CMK (cell line): ENCODE measurements around the gene FAM184A.
"Not testable (repeated sequence)": the region's sequence is repeated elsewhere in the genome, so short reads cannot be mapped to it uniquely, and the experiment has no call there.

Source experiments
- DNase-seq: peaks from one replicate; pipeline ENCODE4 v3.0.0-alpha.2; 2010; ENCODE audit warnings: low read depth

FAM184A gene, protein sequence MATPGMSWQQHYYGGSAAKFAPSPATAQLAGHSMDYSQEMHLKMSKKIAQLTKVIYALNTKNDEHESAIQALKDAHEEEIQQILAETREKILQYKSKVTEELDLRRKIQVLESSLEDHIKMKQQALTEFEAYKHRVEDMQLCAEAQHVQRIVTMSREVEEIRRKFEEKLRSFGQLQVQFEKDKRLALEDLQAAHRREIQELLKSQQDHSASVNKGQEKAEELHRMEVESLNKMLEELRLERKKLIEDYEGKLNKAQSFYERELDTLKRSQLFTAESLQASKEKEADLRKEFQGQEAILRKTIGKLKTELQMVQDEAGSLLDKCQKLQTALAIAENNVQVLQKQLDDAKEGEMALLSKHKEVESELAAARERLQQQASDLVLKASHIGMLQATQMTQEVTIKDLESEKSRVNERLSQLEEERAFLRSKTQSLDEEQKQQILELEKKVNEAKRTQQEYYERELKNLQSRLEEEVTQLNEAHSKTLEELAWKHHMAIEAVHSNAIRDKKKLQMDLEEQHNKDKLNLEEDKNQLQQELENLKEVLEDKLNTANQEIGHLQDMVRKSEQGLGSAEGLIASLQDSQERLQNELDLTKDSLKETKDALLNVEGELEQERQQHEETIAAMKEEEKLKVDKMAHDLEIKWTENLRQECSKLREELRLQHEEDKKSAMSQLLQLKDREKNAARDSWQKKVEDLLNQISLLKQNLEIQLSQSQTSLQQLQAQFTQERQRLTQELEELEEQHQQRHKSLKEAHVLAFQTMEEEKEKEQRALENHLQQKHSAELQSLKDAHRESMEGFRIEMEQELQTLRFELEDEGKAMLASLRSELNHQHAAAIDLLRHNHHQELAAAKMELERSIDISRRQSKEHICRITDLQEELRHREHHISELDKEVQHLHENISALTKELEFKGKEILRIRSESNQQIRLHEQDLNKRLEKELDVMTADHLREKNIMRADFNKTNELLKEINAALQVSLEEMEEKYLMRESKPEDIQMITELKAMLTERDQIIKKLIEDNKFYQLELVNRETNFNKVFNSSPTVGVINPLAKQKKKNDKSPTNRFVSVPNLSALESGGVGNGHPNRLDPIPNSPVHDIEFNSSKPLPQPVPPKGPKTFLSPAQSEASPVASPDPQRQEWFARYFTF

DNA sequence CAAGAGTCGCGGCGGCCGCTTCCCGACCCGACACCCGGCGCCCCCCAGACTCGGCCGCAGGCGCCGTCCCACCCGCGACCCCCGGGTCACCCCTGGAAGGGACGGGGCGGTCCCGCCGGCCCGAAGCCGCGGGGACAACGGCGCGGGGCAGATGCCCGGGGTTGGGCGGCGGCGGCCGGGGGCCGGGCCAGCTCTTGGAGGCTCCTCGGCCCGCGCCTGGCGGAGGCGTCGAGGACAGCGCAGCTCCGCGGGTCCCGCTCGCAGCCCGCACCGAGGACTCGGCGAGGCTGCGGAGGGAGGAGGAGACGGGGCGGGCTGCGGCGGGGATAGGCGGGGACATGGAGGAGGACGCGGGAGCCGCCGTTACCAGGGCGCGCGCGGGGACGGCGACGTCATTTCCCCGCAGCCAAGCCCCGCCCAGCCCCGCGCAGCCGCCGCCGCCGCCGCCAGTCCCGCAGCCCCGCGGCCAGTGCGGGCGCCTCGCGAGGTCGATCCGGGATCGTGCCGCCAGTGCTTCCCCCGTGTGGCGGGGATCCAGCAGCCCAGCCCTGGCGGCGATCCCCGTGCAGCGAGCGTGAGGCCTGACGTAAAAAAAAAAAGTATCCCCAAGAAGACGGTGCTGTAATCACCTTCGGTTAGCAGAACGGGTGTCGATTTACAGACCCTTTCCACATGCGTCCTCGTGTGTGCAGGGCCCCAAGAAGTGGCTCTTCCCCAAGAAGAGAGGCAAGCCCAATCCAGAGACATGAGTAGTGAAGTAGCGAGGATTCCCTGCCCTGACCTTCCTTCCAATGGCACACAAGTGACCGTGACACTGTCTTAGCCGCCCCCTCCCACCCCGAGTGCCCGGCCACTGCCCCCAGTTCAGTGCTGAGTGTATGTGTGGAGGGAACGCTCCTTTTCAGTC is at the start of gene FAM184A:
TSS of gene FAM184A (minus strand) at position 289 of the 907 bp plus-strand sequence. CDS start 365 bp downstream, outside the sequence.
- DNase-seq, result peak; percentile 11

DNA sequence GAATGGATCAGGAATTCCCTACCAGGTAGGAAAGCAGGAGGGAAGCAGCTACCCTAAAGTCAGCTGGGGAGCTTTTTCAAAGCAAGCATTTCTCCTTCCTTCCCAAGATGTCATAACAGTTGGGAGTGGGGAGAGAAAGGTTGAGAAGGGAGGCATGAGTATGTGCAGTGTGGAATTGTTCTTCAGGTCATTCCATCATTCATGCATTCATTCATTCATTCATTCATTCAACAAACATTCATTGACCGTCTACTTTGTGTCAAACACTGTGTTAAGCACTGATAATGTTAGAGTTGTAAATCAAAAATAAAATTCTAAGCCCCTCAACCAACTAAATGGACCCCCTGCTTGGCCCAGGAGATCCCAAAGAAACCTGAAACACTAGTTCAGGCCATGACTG is 49.2 kb upstream of the FAM184A start:
- DNase-seq, result no peak

DNA sequence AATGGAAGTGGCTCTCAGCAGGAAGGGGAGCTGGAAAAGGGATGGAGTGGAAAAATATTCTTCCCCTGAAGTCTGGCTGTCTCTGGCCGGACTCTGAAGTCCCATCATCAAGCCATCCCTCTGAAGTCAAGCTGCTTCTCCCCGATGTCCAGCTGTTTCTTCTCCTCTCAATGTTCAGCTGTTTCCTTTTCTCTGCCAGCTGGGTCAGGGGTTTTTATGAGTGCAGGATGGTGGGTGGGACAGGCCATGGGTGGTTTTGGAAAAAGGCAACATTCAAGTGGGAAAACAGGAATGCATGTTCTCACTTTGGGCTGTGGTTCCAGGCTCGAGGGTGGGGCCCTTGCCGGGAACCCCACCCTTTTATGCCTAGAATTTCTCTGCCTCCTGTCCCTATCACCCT is 48.4 kb upstream of the FAM184A start:
- no peak for DNase-seq

DNA sequence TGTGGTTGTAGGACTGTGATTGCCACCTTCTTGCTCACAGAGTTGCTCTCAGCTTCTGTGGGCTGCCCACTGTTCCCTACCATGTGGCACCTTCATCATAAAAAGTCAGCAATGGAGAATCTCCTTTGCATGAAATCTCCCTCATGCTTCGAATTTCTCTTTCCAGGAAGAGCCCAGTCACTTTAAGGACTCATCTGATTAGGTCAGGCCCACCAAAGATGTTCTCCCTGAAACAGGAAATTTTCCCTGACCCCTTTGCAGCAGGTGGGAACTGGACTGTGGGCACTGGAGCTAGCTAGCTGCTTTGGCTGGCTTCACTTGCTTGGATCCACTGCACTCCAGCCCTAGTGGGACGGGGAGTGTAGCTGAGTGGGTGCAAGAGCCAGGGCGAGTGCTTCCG is 47.7 kb upstream of the FAM184A start:
- no peak for DNase-seq

DNA sequence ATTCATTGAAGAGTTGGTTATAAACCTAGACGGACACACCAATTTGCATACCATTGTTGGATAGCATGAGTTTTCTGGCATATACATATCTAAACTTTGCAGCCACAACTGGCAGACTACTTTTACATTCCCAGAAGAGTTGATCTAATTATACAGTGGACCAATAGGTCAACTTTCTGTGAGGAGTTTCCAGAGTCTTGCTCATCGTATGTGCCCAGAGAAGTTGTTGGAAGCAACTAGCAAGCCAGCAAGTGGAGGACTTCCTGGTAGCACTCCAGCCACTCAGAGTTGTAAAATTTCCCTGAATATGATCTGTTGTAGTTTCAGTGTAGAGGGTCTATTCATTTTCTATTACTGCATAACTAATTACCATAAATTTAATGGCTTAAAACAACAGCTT is 47.1 kb upstream of the FAM184A start:
- no peak for DNase-seq

DNA sequence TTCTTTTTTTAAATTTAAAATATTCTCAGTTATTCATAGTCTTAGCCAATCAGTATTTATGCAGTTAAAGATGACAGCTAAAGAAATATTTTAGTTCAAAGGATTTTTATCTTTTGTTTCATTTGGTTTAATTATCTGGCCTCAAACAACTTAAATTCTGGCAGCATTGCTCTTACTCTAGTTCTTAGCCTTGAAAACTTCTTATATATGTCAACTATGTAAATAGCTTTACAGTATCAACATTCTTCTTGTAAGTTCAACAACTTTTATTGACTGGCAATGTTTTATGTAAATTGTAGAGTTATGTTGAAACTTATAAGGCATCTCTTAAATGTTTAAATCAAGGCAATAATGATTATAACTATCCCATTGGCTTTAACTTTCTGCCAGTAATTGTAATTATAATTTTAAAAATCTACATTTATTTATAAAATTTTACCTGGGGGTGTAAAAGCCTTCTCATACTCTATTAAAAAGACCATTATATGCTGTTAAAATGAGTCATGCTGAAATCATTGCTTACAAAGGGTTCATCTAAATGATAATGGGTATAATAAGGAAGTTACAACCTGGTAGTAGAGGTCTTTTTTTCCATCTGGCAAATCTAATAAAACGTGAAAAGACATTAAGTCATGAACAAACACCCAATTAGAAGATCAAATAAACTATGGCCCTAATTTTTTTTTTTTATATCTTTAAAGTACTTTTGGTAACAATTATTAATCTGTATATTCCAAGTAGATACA is 45.8 kb upstream of the FAM184A start:
- DNase-seq, result no peak

DNA sequence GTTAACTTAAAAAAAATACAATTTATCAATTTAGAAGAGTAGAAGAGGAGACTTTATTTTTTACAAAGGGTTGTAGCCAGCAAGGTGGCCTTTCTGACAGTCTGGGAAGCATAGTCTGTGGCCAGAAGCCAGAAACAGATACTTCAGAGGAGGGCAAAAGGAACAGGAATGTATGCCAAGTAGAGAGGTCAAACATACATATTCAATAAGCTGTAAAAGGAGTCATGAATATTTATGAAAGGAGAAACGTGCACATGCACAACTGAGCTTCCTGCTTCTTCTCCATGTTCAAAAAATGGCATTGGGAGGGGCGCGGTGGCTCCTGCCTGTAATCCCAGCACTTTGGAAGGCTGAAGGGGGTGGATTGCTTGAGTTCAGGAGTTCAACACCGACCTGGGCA is 43.9 kb upstream of the FAM184A start:
- DNase-seq, result no peak

DNA sequence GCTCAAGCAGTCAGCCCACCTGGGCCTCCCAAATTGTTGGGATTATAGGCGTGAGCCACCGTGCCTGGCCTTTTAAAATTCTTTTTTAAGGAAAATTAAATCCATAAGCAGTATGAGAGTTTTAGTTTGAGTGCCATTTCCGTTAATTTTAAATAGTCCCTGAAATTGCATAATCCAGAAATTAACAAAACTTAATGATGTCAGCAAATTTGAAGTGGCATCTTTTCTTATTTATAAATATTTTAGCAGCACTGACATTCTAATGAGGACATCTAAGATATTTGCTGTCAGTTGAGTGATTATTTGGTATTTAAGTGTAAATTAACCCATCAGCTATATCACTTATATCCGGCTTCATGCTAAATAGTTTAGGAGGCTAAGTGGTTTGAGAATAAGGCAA is 42.9 kb upstream of the FAM184A start:
- DNase-seq, result no peak

DNA sequence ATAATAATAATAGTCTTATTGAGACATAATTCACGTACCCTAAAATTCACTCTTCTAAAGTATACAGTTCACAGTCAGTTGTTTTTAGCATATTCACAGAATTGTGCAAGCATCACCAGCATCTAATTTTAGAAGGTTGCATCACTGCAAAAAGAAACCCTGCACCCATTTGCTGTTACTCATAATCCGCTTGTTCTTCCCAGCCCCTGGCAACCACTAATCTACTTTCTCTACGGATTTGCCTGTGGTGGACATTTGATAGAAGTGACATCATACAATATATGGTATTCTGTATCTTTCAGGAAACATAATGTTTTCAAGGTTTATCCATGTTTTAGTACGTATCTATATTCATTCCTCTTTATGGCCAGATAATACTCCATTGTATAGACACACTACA is 41.5 kb upstream of the FAM184A start:
- no peak for DNase-seq

DNA sequence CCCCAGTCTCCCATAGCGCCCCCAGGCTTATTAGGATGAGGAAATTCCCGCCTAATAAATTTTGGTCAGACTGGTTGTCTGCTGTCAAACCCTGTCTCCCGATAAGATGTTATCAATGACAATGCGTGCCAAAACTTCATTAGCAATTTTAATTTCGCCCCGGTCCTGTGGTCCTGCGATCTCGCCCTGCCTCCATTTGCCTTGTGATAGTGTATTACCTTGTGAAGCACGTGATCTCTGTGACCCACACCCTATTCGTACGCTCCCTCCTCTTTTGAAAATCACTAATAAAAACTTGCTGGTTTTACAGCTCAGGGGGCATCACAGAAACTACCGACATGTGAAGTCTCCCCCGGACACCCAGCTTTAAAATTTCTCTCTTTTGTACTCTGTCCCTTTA is 40.6 kb upstream of the FAM184A start:
- DNase-seq, result not testable (repeated sequence)

DNA sequence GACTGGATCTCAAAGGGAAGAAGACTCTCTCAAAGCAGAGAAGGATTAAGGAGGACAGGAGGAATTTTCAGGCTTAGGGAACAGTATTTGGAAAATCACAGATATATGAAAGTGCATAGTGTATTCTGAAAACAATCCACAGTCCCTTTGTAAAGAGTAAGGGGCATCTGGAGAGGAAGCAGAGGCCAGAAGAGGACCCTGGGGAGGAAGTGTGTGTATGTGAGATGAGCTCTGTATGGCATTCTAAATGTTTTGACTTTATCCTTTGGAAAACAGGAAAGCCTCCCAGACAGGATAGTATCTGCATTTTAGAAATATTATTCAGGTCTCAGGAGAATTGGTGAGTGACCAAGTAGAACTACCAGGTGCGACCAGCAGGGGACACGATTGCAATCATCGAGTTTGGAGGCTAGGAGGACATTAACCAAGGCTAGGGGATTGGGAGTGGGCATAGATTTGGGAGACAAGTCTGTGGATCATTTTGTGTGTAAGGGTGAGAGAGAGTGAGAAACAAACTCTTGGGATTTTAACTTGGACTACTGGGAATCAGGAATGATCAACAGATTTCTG is 38.3 kb upstream of the FAM184A start:
- no peak for DNase-seq

DNA sequence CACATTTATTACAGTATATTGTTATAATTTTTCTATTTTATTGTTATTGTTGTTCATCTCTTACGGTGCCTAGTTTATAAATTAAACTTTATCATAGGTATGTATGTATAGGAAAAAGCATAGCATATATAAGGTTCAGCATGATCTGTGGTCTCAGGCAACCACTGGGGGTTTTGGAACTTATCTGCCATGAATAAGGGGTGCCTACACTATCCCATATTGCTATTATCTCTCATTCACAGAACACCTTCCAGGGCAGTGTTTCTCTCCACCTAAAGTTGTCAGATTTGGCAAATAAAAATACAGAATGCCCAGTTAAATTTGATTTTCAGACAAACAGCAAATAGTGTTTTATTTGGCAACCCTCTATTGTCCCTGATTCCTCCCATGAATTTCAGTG is 35.5 kb upstream of the FAM184A start:
- DNase-seq, result no peak

DNA sequence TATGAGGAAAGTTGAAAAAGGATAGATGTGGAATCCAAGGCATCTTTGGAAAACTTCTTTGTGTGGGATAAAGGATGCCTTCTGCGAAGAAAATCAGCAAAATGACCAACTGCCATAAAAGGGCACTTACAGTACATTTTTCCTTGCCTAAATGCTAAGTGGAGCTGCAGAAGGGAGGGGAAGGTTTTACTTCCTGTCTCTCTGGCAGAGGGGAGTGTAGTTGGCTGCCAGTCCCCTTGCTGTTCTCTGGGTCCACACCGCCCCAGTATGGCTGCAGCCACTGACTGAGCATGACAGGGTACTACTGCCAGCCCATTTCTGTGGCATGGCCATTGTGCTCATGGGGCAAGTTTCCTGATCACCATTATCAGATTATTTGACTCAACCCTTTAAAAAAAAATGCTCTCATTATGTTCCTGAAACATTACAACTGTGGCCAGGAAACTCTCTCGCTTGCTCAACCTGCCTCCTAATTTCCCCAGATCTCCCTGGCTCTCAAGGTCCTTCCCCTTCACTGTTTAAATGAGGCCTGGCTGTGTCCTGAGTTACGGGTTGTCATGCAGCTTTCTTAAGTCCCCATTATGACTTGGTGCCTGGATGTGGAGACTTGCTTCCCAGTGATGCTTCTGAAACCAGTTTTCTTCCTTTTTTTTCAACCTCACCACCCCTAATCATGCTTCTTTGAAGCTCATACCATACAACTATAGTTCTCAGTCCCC is 34.5 kb upstream of the FAM184A start:
- DNase-seq, result no peak

DNA sequence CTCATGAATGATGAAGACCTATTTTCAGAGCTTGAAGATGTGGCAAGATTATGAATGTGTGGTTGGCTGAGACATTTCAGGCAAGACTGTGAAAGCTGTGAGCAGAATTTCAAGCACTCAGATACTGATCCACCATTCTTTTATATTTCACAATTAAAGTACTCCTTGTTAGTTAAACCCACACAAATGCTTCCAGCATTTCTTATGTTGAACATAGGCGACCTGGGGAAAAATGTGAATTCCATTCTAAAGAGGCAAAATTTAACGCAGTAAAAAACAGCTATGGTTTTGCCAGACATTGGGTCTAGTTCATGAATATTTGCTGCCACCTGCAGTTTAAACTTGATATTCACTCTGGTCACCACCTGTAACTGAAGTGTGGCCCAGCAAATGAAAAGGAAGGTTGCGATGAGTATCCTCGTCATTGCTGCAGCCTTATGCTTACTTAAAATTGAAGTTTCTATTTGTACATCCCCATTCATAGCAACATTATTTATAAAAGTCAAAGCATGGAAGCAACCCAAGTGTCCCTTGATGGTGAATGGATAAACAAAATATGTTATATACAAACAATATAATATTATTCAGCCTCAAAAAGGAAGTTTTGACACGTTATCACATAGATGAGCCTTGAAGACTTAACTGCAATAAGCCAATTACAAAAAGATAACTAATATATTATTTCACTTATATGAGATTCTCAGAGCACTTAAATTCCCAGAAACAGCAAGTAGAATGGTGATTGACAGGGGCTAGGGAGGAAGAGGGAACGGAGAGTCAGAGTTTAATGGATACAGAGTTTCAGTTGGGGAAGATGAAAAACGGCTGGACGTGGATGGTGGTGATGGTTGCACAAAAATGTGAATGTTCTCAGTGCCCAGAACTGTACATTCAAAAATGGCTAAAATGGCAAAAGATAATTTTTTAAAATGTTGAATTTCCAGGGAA is 32.4 kb upstream of the FAM184A start:
- peak; percentile 18 for DNase-seq

DNA sequence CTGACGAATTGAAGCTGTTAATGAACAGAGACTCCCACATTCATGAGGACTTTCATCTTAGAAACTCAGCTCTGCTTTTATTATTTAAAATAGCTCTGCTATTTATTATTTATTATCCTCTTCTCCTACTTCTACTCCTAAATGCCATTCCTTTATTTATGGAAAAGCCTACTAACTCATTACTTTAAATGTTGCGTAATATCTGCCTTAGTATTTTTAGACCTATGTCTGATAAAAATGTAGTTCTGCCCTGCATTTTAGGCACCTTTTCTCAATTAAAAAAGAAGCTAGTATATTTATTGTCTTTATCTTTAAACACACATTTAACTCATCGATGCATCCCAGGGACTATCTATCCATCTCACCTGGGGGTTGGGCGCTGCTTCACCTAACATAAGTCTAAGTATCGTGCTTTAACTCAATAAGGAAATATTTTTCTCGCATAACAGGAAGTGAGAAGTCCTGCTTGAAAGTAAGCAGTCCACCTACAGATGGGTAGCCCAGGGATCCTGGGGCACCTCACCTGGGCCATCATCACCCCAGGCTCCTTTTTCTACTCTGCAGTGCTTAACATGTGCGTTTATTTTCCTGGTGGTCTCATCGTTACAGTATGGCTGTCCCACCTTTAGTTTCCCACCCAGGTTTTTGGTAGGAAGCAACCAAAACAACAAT is 31.3 kb upstream of the FAM184A start:
- DNase-seq, result no peak

DNA sequence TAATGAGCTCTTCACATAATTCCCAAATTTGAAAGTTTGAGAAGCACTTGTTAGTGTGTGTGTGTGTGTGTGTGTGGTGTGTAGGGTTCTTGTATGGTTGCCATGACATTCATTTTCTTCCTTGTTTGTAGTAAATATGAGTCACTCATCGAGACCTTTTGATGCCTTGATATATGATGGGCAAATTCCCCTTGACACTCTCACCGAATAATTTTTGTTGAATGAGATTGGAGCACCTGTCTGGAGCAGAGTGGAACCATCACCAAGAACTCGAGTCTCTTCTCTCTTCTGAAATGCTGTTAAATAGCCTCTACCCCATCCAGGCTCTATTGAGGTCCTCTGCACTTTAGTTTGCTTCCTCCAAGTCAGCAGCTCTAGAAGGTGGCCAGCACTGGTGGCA is 29.6 kb upstream of the FAM184A start:
- no peak for DNase-seq

DNA sequence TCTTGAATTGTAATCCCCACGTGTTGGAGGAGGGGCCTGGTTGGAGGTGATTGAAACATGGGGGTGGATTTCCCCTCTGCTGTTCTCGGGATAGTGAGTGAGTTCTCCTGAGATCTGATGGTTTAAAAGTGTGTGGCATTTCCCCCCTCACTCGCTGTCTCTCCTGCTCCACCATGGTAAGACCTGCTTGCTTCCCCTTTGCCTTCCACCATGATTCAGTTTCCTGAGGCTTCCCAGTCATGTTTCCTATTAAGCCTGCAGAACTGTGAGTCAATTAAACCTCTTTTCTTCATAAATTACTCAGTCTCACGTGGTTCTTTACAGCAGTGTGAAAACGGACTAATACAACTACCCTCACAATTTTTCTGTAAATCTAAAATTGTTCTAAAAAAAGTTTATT is 26.8 kb upstream of the FAM184A start:
- DNase-seq, result no peak

DNA sequence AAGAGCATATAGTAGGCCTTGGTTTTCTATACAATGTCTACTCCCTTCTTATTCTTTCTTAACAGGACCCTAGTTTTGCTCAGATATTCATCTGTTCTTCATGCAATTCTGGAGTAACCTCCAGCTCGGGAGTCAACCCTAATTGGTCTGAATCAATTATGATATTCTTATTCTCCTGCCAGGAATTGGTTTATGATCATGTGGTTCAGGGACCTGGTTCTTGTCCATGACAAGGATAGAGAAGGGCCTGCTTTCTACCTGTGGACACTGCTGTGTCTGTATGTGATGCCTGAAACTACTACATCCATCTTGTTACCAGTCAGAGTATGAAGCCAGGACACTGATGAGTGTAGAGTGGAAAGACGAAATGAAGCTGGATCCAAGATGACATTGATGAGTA is 24.4 kb upstream of the FAM184A start:
- DNase-seq, result no peak
